EL (cell line): ENCODE measurements around the gene COX7A1.

ENCODE experiments used
- DNase-seq: peaks from one replicate; pipeline ENCODE4 v3.0.0-alpha.2; 2016

The COX7A1 gene

DNA sequence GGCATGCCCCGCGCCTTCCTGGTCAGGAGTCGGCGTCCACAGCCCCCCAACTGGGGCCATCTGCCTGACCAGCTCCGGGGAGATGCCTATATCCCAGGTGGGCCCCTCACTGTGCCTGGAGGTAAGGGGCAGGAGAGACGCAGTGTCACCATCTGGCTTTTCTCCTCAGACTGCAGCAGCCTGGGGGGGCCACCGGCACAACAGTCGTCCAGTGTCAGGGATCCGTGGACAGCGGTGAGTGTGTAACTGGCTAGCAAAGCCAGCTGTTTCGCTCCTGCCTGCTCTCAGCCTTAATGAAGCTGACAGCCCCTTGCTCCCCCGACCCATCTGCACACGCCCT, 41.1 kb downstream of the COX7A1 start:
- no peak for DNase-seq

DNA sequence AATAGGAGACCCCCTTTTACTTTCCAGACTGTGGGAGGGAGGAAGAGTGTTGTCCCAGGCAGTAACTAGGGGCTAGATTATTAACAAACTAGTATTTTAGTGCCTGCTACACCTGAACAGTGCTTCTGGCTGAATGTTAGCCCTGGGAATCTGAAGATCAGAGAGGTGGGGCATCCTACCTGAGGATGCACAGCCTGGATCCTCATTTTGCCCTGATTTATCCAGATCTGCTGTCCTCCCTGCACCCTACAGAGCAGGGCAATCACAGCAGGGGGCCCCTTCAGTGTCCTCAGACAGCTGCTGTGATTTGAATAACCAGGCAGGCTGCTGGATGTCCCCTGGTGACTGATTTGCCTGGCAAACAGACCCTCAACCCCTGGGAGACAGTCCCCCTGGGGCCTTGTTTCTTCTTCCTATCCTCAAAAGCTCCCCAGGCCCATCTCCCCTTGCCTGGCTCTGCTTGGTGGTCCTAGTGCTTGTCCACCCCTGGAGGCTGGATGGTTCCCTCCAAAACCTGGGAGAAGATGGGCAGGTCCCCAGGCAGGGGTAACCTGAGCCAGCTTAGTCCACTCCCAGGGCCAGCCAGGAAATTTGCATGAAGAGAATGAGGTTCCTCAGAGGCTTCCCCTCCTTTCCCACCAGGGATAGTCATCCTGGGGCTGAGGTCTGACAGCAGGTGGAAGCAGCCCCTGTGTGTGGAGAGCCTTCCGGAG, 41.6 kb downstream of the COX7A1 start, which contains the start of gene OVOL3:
TSS of gene OVOL3 (plus strand) at position 657 of the 713 bp plus-strand sequence. CDS start 60 bp downstream, outside the sequence.
- no peak for DNase-seq

DNA sequence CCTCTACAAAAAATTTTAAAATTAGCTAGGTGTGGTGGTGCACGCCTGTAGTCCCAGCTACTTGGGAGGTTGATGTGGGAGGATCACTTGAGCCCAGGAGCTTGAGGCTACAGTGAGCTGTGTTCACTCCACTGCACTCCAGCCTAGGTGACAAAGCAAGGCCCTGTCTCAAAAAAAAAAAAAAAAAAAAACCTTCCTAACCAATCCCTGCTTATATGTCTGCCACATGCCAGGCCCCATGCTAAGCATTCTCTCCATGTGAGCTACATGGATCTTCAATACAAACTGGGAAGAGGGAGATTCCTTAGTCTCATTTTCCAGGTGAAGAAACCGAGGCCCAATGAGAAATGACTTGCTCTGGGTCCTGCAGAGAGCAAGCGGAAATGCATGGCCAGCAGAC, 43.6 kb downstream of the COX7A1 start:
- no peak for DNase-seq

DNA sequence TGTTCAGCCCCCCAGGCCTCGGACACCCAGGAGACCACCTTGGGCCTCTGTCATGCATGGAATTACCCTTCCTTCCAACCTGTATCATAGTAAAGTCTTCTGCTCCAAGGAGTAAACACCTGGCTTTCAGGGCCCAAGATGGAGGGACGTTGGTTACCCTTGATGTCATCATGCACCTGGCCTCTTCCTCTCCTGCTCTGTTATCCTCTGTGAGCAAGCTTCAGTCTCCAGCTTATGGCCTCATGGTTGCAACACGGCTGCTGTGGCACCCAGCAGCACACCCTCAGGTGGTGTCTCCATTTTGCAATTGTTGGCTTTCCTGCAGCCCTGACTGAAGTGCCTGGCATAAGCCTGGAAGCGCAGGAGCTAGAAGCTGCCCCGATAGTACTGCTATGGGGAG, 45.3 kb downstream of the COX7A1 start:
- no peak for DNase-seq

DNA sequence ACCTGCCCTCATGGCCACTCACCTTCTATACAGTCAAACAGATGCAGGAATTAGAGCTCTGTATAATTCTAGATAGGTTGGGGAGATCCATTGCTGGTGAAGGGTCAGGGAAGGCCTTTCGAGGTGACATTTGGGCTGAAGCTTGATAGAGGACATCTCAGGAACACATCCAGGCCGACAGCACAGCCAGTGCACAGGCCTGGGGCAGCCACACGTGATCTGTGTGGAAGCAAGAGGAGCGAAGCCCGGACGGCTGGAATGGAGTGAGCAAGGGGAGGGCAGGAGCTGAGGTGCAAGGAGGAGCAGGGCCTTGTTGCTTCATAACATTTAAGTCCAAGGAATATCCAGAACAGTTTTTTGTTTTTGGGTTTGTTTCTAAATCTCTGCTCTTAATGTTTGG, 45.8 kb downstream of the COX7A1 start:
- no peak for DNase-seq

DNA sequence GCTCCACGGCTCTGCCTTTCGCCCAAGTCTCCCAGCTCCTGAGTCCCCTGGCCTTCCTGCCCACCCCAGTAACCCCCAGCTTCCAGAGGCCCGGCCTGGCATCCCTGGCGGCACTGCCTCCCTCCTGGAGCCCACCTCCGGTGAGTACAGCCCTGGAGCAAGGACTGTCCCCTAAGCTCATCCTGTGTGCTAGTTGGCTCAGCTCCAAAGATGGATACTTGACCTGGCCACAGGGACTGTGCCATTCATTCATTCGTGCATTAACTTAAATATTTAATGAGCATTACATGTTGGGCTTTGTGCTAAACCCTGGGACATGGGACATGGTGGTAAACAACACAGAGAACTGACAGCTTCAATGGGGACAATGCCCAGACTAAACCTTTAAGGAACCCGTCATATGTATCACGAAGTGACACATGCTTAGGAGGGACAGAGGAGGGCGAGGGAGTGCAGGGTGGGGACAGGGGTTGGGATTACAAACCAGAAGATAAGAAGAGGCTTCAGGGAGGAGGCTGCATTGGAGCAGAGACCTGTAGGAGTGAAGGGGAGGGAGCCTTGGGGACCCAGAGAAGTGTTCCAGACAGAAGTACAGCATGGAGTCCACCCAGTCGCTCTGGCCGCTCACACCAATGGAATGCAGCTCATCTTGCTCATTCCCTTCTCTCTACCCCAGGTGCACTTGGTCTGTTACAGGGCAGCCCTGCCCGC, 48.2 kb downstream of the COX7A1 start:
- DNase-seq: peak; percentile 33

DNA sequence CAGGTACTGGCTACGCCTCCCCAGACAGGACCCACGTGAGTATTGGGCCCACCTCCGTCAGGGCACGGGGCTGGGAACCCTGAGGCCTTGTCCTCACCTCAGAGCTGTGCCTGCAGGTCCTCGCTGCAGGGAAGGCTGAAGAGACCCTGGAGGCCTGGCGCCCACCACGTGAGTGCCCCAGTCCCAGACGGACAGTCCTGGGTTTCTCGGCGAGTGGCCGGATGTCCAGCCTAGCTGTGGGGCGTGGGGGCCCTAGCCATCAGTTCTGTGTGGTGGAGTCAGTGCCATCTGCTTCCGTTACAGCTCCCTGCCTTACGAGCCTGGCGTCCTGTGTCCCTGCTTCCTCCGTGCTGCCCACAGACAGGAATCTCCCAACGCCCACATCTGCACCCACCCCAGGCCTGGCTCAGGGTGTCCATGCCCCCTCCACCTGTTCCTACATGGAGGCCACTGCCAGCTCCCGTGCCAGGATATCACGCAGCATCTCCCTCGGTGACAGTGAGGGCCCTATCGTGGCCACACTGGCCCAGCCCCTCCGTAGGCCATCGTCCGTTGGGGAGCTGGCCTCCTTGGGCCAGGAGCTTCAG, 49.1 kb downstream of the COX7A1 start:
- no peak for DNase-seq

DNA sequence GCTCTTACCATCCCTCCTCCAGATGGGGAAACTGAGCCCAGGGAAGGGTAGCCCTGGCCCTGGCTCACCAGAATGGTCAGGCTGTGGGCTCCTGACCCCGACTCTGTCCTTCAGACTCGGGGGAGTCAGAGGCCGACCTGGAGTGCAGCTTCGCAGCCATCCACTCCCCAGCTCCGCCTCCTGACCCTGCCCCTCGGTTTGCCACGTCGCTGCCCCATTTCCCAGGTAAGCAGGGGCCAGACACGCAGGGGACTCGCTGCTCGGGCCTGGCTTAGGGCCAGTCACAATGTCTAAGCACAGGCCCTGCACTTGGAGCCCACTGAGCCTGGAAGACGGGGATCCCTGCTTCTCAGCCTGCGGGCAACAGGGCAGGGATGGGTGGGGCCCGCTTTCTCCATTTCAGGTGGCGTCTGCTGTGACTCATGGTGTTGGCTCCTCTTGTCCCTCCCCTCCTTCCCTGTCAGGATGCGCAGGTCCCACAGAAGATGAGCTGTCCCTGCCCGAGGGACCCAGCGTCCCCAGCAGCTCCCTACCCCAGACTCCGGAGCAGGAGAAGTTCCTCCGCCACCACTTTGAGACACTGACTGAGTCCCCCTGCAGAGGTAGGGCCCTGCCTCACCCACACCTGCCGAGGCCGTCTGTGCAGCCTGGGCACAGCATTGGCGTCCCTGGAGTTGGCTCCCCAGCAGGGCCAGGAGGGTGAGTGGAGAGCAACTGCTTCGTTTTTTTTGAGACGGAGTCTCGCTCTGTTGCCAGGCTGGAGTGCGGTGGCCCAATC, 50.5 kb downstream of the COX7A1 start:
- DNase-seq: no peak
